ENCODE measurements around the gene HSBP1.
A peak's percentile ranks its signal among the peaks of the same experiment; 100 is the strongest.

HSBP1 gene

DNA sequence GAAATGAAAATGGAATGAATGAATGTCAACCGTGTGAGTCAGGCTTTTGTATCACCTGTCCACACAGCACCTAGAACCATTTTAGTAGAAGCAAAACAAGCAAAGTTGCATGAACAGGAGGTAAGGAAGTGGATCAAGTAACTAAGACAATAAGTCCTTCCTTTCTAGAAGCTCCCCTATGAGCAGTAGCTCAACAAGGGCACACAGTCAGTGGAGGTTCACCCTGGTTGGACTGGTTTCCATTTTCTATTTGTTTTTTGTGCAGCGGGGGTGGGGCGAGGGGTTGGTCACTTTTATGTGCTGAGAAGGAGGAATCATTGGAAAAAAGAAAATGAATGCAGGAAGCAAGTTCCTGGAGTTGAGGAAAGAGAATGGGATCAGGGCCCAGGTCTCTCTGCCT, 4.0 kb upstream of the HSBP1 start:
- no peak for DNase-seq (ENCODE audit: low spot score)

DNA sequence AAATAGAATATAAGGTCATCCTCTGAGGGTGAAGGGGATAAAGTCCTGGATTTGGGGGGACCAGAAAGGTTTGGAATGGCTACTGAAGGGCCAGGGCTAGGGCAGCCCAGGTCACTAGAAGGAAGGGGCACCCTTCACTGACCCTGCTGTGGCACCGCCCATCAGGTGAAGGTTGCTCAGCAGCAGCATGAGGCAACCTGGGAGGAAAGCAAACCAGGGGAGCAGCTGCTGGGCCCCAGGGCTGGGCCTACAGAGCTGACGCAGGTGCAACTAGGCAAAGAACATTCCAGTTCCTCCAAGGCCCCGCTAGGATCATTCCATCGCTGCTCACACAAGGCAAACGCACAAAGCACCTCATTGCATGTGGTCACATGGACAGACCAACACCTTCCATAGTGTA, 3.4 kb upstream of the HSBP1 start:
- no peak for DNase-seq (ENCODE audit: low spot score)

DNA sequence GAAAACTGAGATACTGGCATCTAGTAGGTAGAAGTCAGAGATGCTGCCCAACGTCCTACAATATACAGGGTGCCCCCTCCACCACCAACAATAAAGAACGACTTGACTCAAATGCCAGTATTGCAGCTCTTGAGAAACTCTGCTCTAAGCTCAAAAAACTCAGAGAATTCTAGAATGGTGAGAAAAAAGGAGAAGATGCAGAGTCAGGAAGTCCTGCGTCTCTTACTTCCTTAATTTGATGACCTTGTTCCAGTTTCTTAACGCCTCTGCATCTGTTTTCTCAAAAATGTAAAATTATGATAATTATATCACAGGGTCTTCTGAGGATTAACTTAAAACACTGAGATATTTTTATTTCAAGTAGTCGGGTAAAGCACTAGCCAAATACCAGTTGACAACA, 1.7 kb upstream of the HSBP1 start:
- DNase-seq (ENCODE audit: low spot score): no peak

DNA sequence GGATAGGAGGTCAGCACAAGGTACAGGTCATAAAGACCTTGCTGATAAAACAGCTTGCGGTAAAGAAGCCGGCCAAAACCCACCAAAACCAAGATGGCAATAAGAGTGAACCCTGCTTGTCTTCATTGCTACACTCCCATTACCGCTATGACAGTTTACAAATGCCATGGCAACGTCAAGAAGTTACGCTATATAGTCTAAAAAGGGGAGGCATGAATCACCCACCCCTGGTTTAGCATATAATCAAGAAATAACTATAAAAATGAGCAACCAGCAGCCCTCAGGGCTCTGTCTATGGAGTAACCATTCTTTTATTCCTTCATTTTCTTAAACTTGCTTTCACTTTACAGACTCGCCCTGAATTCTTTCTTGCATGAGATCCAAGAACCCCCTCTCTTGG, 1.0 kb upstream of the HSBP1 start:
- no peak for DNase-seq (ENCODE audit: low spot score)

DNA sequence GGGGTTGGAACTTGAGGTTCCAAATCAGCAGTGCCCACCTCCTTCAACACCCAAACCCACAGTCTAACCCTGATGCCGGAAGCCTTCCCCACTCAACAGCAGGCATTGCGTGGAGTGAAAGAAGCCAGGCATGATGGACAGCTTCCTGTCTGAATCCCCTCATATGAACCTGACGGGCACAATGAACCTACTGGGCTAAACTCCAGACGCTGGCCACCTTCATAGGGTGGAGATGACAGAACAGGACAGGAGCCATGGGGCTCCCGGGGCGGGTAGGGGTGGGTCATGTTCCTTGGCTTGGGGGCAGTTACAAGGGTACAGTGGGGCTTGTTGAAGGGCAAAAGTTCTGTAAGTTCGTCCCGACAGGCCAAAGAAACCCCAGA, 460 bp upstream of the HSBP1 start:
- no peak for DNase-seq (ENCODE audit: low spot score)

DNA sequence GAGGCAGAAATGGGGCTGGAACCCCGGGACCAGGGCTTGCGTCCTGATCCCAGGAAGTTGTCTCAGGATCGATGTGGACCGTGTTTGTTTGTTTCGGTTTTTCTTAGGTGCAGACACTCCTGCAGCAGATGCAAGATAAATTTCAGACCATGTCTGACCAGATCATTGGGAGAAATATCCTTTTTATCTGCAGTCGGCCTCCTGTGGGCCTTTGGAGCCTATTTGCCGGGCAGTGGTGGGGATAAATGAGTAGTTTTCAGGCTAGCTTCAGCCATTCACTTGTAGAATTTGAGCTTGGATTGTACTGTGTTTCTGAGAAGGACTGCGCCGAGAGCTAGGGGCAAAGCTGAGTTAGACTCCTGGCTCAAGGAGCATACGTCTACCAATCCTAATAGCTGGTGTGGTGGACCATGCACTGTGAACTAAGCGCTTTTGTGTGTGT, 816 bp downstream of the HSBP1 start:
- DNase-seq (ENCODE audit: low spot score): no peak

DNA sequence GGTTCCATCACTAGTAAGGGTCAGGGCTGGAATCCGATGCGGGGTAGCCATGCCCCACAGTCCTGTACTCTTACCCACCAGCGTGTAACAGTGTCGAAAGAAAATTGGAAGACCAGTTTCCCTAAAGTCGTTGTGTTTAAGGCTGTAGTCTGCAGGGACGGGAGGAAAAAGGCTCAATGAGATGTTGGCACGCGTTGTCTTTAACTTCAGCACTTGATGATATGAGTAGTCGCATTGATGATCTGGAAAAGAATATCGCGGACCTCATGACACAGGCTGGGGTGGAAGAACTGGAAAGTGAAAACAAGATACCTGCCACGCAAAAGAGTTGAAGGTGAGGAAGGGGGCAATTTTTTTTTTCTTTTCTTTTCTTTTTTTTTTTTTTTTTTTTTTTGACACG, 1.3 kb downstream of the HSBP1 start:
- no peak for DNase-seq (ENCODE audit: low spot score)

DNA sequence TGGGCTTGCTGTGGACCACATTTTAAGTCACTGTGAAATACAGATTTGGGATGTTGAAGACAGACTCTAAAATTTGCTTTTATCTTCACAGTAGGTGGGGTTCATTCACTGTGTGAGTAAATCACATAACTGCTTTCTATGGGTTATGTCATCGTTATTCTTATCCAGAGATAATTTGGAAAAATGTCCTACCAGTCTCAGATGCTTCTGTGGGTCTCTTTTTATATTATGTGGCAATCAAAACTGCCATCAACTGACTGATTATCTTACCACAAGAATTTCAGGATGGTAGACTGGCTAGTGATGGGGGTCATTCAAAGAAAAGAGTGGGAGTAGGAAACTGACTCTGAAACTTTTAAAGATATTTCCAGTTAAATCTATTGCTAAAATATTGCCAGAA, 3.1 kb downstream of the HSBP1 start:
- DNase-seq (ENCODE audit: low spot score): no peak

DNA sequence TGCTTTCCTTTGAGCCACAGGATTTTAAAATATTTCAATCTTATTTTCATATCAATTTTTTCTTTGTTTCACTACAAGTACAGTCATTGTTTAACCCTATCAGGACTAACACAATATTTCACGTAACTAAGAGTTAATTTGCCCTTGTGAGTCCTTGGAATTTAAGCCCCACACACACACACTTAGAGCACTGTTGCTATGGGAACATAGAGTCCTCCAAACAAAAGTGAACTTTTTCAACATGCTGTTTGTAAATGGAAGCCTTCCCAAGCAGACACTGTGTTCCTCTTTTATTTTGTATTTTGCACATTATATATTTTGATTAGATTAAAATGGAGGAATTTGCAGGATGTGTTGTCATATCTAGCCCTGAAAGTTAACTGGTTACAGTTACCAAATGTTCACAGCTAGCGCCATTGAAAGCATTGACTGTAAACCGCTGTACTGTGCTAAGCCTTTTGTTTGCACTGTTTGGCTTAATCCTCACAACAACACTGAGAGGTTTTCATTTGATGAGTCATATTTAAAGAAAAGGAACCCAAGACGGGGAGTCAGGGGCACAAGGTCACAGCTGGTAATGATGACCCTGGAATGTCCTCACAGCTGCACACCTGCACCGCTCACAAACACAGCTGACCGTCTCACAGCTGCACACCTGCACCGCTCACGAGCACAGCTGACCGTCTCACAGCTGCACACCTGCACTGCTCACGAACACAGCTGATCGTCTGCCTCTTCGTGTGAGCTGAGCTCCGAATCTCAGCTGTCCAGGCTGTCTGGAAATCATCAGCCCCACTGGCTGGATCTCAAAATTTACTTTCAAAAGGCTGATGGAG, 6.3 kb downstream of the HSBP1 start:
- peak; percentile 70 for DNase-seq (ENCODE audit: low spot score)

DNA sequence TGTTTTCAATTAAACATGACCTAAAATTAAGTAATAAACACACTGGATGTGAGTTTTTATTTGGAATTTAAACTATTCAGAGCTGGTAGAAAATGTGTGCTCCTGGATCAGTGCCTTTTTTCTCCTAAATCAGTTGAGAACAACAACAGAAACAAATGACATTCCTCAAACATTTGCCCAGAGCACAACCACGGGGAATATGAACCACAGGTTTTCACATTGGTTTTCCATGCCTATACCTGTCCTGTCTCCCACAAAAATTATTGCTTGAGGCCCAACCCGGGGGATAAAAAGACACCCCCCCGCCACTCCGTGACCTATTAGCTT, 6.8 kb downstream of the HSBP1 start:
- peak; percentile 56 for DNase-seq (ENCODE audit: low spot score)

DNA sequence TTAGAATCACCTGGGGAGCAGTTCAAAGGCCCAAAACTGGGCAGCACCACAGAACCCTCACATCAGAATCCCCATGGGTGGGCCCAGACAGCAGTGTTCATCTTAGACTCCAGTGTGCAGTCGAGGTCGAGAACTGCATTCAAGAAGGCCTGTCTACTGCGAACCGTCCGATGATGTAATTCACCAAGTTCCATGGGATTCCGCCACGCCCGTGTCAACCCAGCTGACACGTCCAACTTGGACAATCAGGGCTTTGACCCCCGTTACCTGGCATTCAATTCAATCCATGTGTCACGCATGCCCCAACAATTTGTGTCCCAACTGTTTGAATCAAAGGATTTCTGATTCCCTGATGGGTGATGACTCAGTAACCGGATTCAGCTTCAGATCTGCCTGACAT, 9.2 kb downstream of the HSBP1 start:
- DNase-seq (ENCODE audit: low spot score): no peak

DNA sequence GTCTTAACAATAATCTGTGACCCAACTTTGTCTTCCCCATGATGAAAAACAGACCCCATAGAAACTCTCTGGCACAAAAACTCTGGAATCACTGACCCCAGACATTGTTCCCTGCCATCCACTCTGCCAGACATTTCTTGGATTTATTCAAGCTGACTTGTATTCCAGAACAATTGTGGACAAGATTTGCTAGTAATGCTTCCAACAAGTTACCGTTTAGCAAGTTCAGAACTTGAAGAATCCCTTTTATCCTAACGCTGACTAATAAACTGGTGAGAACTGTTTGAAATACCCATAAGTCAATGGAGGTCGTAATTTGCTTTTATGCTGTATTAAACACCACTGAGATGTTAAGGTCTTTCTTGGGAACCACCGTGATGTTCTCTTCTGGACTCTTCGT, 10.5 kb downstream of the HSBP1 start:
- no peak for DNase-seq (ENCODE audit: low spot score)

DNA sequence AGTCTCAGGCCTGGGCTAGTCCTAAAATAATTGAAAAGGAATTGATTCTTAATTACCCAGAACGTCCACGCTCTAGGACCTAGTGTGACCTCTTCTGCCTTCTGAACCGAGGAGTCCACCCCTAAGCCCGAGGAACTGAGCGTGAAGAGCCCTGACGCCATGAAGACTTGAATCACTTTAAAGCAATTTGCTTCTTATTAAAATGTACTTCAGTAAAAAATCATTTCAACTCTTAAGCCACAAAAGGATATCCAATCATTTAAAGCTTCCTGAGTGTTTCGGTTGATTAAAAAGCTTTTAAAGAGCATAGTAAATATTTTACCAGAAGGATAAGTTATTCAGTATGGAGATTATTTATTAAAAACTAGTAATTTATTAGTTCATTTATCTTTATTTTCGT, 11.6 kb downstream of the HSBP1 start:
- no peak for DNase-seq (ENCODE audit: low spot score)

DNA sequence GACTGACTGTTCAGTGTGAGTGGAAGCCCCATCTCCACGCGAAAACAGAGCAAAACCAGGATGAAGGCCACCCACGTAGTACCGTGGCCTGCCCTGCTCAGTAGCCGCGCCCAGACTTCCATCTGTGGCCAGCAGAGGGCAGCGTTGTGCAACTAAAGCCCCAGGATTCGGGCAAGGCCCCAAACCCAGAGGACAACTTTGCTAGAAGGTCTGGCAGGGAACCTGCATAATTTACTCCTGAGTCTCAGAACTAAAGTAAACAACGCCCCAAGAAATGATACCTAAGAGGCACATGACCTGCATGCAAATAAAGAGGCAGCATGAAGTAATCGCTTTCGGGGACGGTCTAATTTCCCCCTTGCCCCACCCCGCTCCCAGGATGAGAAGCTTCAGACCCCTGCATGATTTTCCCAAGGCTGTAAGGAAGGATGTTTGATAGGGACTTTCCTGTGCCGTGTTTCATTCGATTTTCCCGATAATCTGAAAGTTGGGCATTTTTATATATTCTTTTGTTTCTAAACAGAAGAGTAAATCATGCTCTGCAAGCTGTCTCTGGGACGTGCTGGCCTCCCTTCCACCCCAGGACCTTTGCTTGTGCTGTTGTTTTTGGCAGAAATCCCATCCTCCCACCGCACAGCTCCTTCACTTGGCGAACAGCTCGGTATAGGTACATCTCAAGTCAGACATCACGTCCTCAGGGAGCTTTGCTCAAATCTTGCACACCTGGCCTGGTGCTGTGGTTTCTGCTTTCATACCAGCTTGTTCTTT, 18.6 kb downstream of the HSBP1 start:
- peak; percentile 93 for DNase-seq (ENCODE audit: low spot score)

DNA sequence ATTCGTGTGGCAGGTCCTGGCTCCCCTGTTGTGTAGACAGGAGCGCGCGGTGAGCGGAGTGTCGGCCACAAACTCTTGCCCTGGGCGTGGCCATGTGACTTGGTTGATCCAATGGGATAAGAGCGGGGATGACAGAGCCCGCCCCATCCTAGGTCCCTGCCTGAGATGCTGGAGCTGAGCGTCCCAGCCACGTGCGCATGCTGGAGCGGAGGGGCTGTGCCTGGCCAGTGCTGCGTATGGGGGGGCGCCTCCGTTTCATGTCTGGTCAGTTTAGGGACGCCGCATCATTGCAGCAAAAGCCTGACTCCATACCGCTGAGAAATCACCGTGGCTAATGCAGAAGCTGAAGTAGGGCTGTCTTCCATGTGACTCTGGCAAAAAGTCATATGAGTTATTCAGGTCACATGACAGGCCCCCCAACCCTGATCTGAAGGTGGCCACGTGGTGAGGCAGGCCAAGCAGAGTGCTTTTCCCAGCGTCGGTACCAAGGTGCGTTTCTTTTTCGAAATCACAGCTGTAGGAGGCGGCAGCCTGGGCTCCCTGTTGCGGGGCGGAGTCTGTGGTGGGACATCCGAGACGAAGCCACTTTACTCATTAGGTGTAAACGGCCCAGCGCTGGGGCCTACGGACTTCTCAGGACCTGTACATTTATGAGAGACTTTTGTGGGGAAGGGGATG, 22.5 kb downstream of the HSBP1 start:
- DNase-seq (ENCODE audit: low spot score): no peak

DNA sequence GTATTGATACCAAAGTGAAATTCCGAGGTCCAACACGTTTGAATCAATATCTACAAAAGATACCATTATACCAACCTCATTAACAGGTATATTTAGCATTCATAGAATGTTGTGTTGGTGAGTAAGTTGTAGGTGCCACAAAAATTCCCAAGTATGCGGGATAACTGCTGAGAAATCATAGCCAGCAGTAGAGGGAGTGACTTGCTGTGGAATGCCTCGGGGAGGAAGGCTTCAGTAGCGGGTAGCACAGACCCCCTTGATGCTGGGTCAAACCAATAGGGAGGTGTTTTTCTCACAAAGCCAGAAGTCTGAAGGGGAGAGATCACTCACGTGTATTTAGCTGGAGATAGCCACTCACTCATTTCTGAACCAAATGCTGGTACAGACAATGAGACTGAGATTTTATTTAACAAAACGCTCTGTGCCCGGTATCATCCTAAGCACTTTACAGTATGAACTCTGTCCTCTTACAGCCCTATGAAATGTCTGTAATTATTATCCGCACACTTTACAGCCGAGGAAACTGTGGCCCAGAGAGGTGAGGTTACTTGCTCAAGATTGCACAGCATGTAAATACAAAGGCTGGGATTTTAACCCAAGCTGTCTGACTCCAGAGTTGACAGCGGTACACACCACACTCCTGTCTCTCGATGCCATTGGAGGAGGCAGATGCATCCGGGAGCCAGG, 23.1 kb downstream of the HSBP1 start:
- DNase-seq (ENCODE audit: low spot score): no peak

DNA sequence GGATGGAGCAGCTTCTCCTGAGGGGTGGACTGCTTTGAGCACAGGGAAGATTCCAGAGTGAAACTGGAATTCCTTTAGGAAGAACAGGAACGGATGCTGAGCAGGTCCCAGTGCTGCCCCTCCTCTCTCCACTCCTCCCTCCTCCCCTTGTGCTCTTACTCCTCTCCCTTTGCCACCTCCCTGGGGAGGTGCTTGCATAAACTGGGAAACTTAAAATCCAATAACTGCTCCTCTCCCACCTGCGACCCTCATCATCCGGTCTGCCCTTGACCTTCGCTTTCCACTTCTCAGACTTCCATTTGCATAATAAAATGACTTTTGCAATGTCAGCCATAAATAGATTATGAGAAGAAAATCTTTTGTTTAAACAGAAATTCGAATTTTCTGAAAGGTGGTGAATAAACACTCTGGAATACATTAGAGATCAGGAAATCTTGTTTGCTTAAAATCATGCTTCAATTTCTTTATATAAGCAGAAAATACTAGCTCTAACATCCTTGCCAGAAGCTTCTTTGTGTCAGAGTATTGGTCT, 23.7 kb downstream of the HSBP1 start:
- DNase-seq (ENCODE audit: low spot score): no peak

DNA sequence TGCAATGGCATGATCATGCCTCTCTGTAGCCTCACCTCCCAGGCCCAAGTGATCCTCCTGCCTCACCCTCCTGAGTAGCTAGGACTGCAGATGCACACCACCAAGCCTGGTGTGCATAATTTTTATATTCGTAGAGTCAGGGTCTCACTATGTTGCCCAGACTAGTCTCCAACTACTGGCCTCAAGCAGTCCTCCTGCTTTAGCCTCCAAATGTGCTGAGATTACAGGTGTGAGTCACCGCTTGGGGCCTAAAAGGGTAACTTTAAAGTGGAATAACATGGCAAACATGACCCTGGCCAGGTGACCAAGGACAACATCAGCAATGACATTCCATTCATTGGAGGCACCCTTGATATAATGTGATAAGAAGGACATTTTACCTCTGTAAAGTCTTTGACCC, 26.1 kb downstream of the HSBP1 start:
- no peak for DNase-seq (ENCODE audit: low spot score)

DNA sequence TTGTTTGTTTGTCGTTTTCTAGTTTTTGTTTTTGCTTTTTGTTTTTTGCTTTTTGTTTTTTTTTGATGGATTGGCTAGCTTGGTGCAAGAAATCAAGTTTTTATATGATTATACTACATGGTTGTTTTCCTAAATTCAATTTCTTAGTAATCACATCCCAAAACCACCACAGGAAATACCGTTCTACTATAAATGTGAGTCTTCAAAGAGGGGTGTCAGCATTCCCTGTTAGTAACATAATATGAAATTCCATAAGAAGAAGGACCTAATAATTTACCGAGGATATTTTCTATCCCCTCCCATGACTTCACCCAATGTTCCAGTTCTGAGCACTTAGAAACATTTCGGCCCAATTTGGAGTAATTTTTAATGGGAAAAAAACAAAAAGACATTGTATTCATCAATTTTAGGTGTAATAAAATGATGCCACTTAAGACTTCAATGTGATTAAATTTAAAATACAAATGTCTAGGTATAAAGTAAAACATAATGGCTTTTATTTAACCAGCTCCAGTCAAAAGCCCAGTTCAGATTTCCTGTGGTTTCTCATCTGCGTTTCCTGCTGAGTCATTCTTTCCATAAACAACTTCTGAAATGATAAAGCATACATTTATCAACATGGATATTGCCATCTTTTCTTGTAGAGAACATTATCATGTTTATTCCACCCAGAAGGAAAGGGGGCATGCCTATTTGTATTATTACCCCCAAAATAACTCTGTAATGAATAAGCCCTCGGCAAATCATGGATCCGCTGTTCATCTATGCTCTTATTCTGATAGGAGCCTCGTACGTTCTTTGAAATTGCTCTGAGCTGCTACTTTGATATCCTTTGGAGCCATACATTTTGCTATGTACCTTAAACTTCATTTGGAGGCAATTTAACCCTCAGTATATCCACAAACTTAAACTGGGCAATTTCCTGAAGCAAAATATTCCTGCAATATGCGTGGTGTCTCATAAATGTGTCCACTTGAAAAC, 28.1 kb downstream of the HSBP1 start:
- peak; percentile 63 for DNase-seq (ENCODE audit: low spot score)

DNA sequence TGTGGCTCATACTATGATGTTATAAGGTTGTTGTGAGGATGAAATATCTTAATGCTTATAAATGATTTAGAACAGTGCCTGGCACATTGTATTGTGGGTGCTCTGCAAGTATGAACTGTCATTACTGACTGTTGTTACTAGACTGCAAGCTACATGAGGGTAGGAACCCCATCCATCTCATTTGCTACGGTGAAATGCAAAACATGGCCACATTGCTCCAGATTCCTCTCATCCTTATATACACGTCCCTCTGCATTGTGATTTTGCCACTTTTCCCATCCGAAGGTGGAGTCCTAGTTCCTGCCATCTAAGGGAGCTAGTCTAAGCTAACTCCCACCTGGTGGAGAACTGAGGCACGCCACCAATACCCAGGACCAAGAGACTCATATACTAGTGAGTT, 29.8 kb downstream of the HSBP1 start:
- DNase-seq (ENCODE audit: low spot score): no peak

DNA sequence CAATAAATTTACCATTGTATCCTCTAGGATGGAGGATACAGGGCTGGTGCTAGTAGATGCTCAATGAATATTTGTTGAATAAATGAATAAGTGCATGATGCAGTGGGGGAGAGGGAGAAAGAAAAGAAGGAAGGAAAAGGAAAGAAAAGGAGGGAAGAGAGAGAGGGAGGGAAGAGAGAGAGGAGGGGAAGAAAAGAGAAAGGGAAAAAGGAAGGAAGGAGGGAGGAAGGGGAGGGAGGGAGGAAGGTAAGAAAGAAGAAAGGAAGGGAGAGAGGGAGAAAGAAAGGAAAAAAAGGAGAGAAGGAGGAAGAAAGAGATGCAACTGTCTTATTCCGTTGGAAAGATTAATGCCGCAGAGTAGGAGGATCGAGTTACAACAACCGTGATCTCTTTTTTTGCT, 30.4 kb downstream of the HSBP1 start:
- DNase-seq (ENCODE audit: low spot score): no peak
